ENCODE data around the gene PEF1.

PEF1 gene

GRCh38 chr1:31689379-31689778, 44.7 kb upstream of the PEF1 start:
- DNase-seq (ENCODE audit: low read depth) = no peak
- no peak for TF ChIP-seq CTCF (conservative IDR thresholded peaks at IDR 0.05; ENCODE audit: low read depth, low read length)
- H3K4me3 ChIP-seq (ENCODE audit: low read depth, low read length) = no peak overlapping the region

- no peak for DNase-seq (ENCODE audit: low read depth)
- TF ChIP-seq CTCF (conservative IDR thresholded peaks at IDR 0.05; ENCODE audit: low read depth, low read length) = no peak
- H3K4me3 ChIP-seq (ENCODE audit: low read depth, low read length) = no peak overlapping the region
These were observed 43.7 kb upstream of the PEF1 start for GRCh38 chr1:31688233-31688918.

GRCh38 chr1:31687601-31688000, 42.9 kb upstream of the PEF1 start:
- no peak for TF ChIP-seq CTCF (conservative IDR thresholded peaks at IDR 0.05; ENCODE audit: low read depth, low read length)
- no peak for DNase-seq (ENCODE audit: low read depth)
- H3K4me3 ChIP-seq (ENCODE audit: low read depth, low read length) = no peak overlapping the region

- DNase-seq (ENCODE audit: low read depth) = no peak
- TF ChIP-seq CTCF (conservative IDR thresholded peaks at IDR 0.05; ENCODE audit: low read depth, low read length) = no peak
- H3K4me3 ChIP-seq (ENCODE audit: low read depth, low read length) = no peak overlapping the region
These were observed 41.1 kb upstream of the PEF1 start for GRCh38 chr1:31685795-31686194.

GRCh38 chr1:31683997-31684396, 39.3 kb upstream of the PEF1 start:
- DNase-seq (ENCODE audit: low read depth) = no peak
- peak; percentile 45 for TF ChIP-seq CTCF (conservative IDR thresholded peaks at IDR 0.05; ENCODE audit: low read depth, low read length)
- no peak overlapping the region for H3K4me3 ChIP-seq (ENCODE audit: low read depth, low read length)

- peak; percentile 22 for TF ChIP-seq CTCF (conservative IDR thresholded peaks at IDR 0.05; ENCODE audit: low read depth, low read length)
- no peak overlapping the region for H3K4me3 ChIP-seq (ENCODE audit: low read depth, low read length)
- DNase-seq (ENCODE audit: low read depth) = no peak
These were observed 36.7 kb upstream of the PEF1 start for GRCh38 chr1:31681415-31681814.

- DNase-seq (ENCODE audit: low read depth) = no peak
- H3K4me3 ChIP-seq (ENCODE audit: low read depth, low read length) = no peak overlapping the region
- TF ChIP-seq CTCF (conservative IDR thresholded peaks at IDR 0.05; ENCODE audit: low read depth, low read length) = no peak
These were observed 35.1 kb upstream of the PEF1 start for GRCh38 chr1:31679676-31680230.

Data from choroid plexus epithelial cell (primary cell).